T-cell (primary cell): Measurements from ENCODE around the gene SUN5. TPM values are rescaled to one million over a fixed set of nuclear protein-coding genes. Genes with fewer than 3 reads are reported as not detected.

Source experiments
- ATAC-seq, 4 experiments: fragments of 200-7000 bp in 3 of 4; fragments of 150-1000 bp in 1 of 4; cut with Tn5 transposase; replicated peaks in 1 of 4; 1 replicate in 3 of 4; 2 replicates in 1 of 4; pipeline ENCODE4 v1.10.0; 2021; ENCODE audit warnings: moderate library complexity in 3 of 4, mild to moderate bottlenecking in 2 of 4, moderate number of reproducible peaks in 1 of 4
- CTCF ChIA-PET, 2 donors: fragments of 300-600 bp; sonication (Branson Sonifier 250); formaldehyde crosslinking; loops; one replicate each; lab custom pipeline; 2022; ENCODE audit warnings: antibody characterized with exemption in 2 of 2; lab: Charles Lee
- POLR2A ChIA-PET, 2 donors: fragments of 300-600 bp; sonication (Branson Sonifier 250); formaldehyde crosslinking; loops; one replicate each; lab custom pipeline; 2022; ENCODE audit warnings: antibody characterized with exemption in 2 of 2; lab: Charles Lee
- DNase-seq, 35 experiments: peaks; one replicate each; pipeline versions ENCODE4 v3.0.0 to v3.0.0-alpha.2; 2013 to 2023
- H3K27ac ChIP-seq: one replicate; pipeline ENCODE4 v1.5.1; 2013; ENCODE audit warnings: low read length
- H3K27me3 ChIP-seq, 2 experiments: replicated peaks in 1 of 2; 1 replicate in 1 of 2; 2 replicates in 1 of 2; pipeline versions ENCODE4 v1.6.1 to v1.7.0; 2013; ENCODE audit warnings: low read length in 1 of 2, mixed read lengths in 1 of 2; ENCODE audit not compliant: control insufficient read depth in 2 of 2, insufficient read depth in 2 of 2; ENCODE audit errors: extremely low read depth in 1 of 2
- H3K36me3 ChIP-seq, 2 donors: 1 replicate in 1 of 2; 2 replicates in 1 of 2; pipeline versions ENCODE4 v1.6.1 to v1.7.0; 2013; ENCODE audit warnings: low read length in 1 of 2; ENCODE audit not compliant: control insufficient read depth in 2 of 2, insufficient read depth in 1 of 2; ENCODE audit errors: extremely low read depth in 1 of 2
- H3K4me1 ChIP-seq, 2 experiments: 1 replicate in 1 of 2; 2 replicates in 1 of 2; pipeline versions ENCODE4 v1.6.1 to v1.7.0; 2013; ENCODE audit warnings: low read length in 2 of 2, mixed read lengths in 1 of 2; ENCODE audit not compliant: insufficient read depth in 2 of 2, control insufficient read depth in 1 of 2; ENCODE audit errors: extremely low read depth in 1 of 2
- H3K4me3 ChIP-seq, 2 donors: 1 replicate in 1 of 2; 2 replicates in 1 of 2; pipeline versions ENCODE4 v1.5.1 to v1.7.0; 2013; ENCODE audit warnings: mild to moderate bottlenecking in 2 of 2, low read length in 1 of 2, moderate library complexity in 1 of 2; ENCODE audit not compliant: control insufficient read depth in 1 of 2; ENCODE audit errors: extremely low read depth in 1 of 2
- H3K9me3 ChIP-seq: 2 replicates; pipeline ENCODE4 v1.7.0; 2013
- H3K27ac Mint-ChIP-seq, 2 donors: one replicate each; pipeline ENCODE4 v1.8.0; 2020 to 2021; ENCODE audit warnings: mild to moderate bottlenecking in 2 of 2, mixed read lengths in 2 of 2
- H3K27me3 Mint-ChIP-seq, 2 donors: one replicate each; pipeline ENCODE4 v1.8.0; 2021 to 2022; ENCODE audit warnings: mixed read lengths in 2 of 2
- H3K36me3 Mint-ChIP-seq: one replicate; pipeline ENCODE4 v1.8.0; 2021; ENCODE audit warnings: mixed read lengths
- H3K4me1 Mint-ChIP-seq, 3 donors: one replicate each; pipeline ENCODE4 v1.8.0; 2020 to 2022; ENCODE audit warnings: mixed read lengths in 3 of 3, mild to moderate bottlenecking in 1 of 3
- H3K4me3 Mint-ChIP-seq, 3 donors: one replicate each; pipeline ENCODE4 v1.8.0; 2020 to 2022; ENCODE audit warnings: mild to moderate bottlenecking in 3 of 3, mixed read lengths in 3 of 3, moderate library complexity in 3 of 3
- H3K9me3 Mint-ChIP-seq, 3 donors: one replicate each; pipeline ENCODE4 v1.8.0; 2020 to 2022; ENCODE audit warnings: mixed read lengths in 3 of 3
- WGBS: methylation state at CpG from one replicate; pipeline ENCODE4 v1.1.5; 2013; ENCODE audit warnings: missing lambda C conversion rate; ENCODE audit not compliant: insufficient coverage; 5-methylcytosine and 5-hydroxymethylcytosine counted together
- total RNA-seq, 35 experiments: library from RNA in 6 of 35; stranded (reverse) in 6 of 35; fragments of 120-200 nt in 1 of 35; gene quantifications; one replicate each; pipeline versions ENCODE4 v1.2.1 to v1.2.4 and lab custom pipeline; 2013 to 2026

SUN5 gene
- total RNA-seq, 5 donors from 2014 or later (not counting 1 experiment from before 2014, with no cell fraction given) = not detected

GRCh38 chr20:33019465-33020277 lies 15.4 kb upstream of the SUN5 start:
- Histone ChIP-seq H3K27me3 (peaks cover 0 to 10% of the 10 kb centered on the region in 2 experiments), H3K4me3 (no peak overlapping the region), H3K36me3 (no peaks in the 10 kb centered on the region), H3K27ac (no peak overlapping the region), H3K9me3 (no peaks in the 10 kb centered on the region), H3K4me1 (peaks cover 0 to 7% of the 10 kb centered on the region in 2 experiments)
- H3K4me1 Mint-ChIP-seq = peaks cover 8 to 26% (median 15%) of the 10 kb centered on the region in 3 donors
- no peak overlapping the region for H3K4me3 Mint-ChIP-seq
- POLR2A ChIA-PET = no interaction called here
- no peaks in the 10 kb centered on the region for H3K9me3 Mint-ChIP-seq
- ATAC-seq = no peak
- 90% methylated on average over 22 of the region's 23 CpGs for WGBS
- no peak for DNase-seq
- H3K27me3 Mint-ChIP-seq = no peaks in the 10 kb centered on the region
- CTCF ChIA-PET = no interaction called here
- H3K27ac Mint-ChIP-seq = no peak overlapping the region
- H3K36me3 Mint-ChIP-seq = no peaks in the 10 kb centered on the region

GRCh38 chr20:33018169-33018931 lies 14.1 kb upstream of the SUN5 start:
- Mint-ChIP-seq H3K9me3 (no peaks in the 10 kb centered on the region), H3K4me1 (peaks cover 8 to 26% (median 16%) of the 10 kb centered on the region in 3 donors), H3K36me3 (no peaks in the 10 kb centered on the region), H3K27ac (no peak overlapping the region), H3K27me3 (no peaks in the 10 kb centered on the region), H3K4me3 (no peak overlapping the region)
- Histone ChIP-seq H3K27ac (no peak overlapping the region), H3K27me3 (peaks cover 0 to 12% of the 10 kb centered on the region in 2 experiments), H3K36me3 (no peaks in the 10 kb centered on the region), H3K4me3 (no peak overlapping the region), H3K9me3 (no peaks in the 10 kb centered on the region), H3K4me1 (peaks cover 0 to 7% of the 10 kb centered on the region in 2 experiments)
- DNase-seq = no peak
- ChIA-PET POLR2A (no interaction called here), CTCF (no interaction called here)
- ATAC-seq = no peak
- WGBS = 78% methylated on average over 13 of the region's 14 CpGs

GRCh38 chr20:33017542-33017941 lies 13.3 kb upstream of the SUN5 start:
- Mint-ChIP-seq H3K4me1 (peaks cover 8 to 26% (median 16%) of the 10 kb centered on the region in 3 donors), H3K27me3 (no peaks in the 10 kb centered on the region), H3K27ac (no peak overlapping the region), H3K4me3 (no peak overlapping the region), H3K9me3 (no peaks in the 10 kb centered on the region), H3K36me3 (no peaks in the 10 kb centered on the region)
- WGBS = 94% methylated on average over 6 of the region's 7 CpGs
- ATAC-seq (no peak), DNase-seq (no peak)
- H3K4me1 ChIP-seq = peaks cover 0 to 7% of the 10 kb centered on the region in 2 experiments
- H3K9me3 ChIP-seq = no peaks in the 10 kb centered on the region
- ChIA-PET CTCF (no interaction called here), POLR2A (no interaction called here)
- H3K27me3 ChIP-seq = peaks cover 0 to 8% of the 10 kb centered on the region in 2 experiments
- H3K4me3 ChIP-seq = no peak overlapping the region
- no peak overlapping the region for H3K27ac ChIP-seq
- H3K36me3 ChIP-seq = no peaks in the 10 kb centered on the region

- Histone ChIP-seq H3K27ac (no peak overlapping the region), H3K4me3 (no peak overlapping the region), H3K9me3 (no peaks in the 10 kb centered on the region), H3K36me3 (no peaks in the 10 kb centered on the region), H3K27me3 (peaks cover 0 to 8% of the 10 kb centered on the region in 2 experiments), H3K4me1 (peaks cover 0 to 7% of the 10 kb centered on the region in 2 experiments)
- Mint-ChIP-seq H3K4me3 (no peak overlapping the region), H3K36me3 (no peaks in the 10 kb centered on the region), H3K9me3 (no peaks in the 10 kb centered on the region), H3K27me3 (no peaks in the 10 kb centered on the region), H3K4me1 (peaks cover 7 to 26% (median 19%) of the 10 kb centered on the region in 3 donors), H3K27ac (no peak overlapping the region)
- 81% methylated on average over 5 of the region's 7 CpGs for WGBS
- POLR2A ChIA-PET = no interaction called here
- DNase-seq = no peak
- CTCF ChIA-PET = no interaction called here
- ATAC-seq = no peak
These were observed 12.4 kb upstream of the SUN5 start for GRCh38 chr20:33016581-33017109.

GRCh38 chr20:33015700-33016580 lies 11.7 kb upstream of the SUN5 start:
- no peaks in the 10 kb centered on the region for H3K9me3 Mint-ChIP-seq
- no peaks in the 10 kb centered on the region for H3K36me3 ChIP-seq
- no peaks in the 10 kb centered on the region for H3K27me3 Mint-ChIP-seq
- peaks cover 0 to 7% of the 10 kb centered on the region in 2 experiments for H3K4me1 ChIP-seq
- ATAC-seq (no peak), DNase-seq (no peak)
- no peak overlapping the region for H3K4me3 ChIP-seq
- H3K4me1 Mint-ChIP-seq = peaks cover 7 to 26% (median 19%) of the 10 kb centered on the region in 3 donors
- POLR2A ChIA-PET = interaction anchor here in 1 of 2 donors (0.7 kb wide), 1 partner anchor 610 kb away, joined by 3 read pairs; no protein-coding TSS in a partner anchor
- no peak overlapping the region for H3K27ac ChIP-seq
- H3K36me3 Mint-ChIP-seq = no peaks in the 10 kb centered on the region
- 61% methylated on average over 8 of the region's 15 CpGs for WGBS
- H3K4me3 Mint-ChIP-seq = no peak overlapping the region
- no peak overlapping the region for H3K27ac Mint-ChIP-seq
- H3K27me3 ChIP-seq = peaks cover 0 to 8% of the 10 kb centered on the region in 2 experiments
- CTCF ChIA-PET = no interaction called here
- H3K9me3 ChIP-seq = no peaks in the 10 kb centered on the region
